ENCODE results near the gene CALHM3.
A peak's percentile ranks its signal among the peaks of the same experiment; 100 is the strongest.

The CALHM3 gene

DNA sequence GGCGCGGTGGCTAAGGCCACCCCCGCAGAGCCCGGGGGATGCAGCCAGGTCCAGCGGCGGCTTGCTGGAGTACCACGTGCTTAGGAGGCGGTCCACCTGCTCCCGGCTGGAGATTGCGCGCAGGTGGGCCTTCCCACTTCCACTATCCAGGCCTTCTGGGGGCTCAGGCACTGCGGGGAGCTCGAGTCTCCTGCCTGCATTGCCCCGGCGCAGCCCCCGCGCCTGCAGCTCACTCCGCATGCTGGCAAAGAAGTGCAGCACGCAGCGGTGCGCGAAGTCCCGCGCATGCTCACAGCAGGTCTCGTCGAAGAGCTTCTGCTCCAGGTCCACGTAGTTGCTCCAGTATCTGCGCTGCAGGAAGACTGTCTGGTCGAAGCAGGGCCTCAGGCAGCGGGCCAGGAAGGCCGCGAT, 5.8 kb downstream of the CALHM3 start:
- FAIRE-seq (no peak), DNase-seq (ENCODE audit: insufficient read length, low spot score) (no peak)
- no peak for TF ChIP-seq POLR2A (IDR thresholded peaks at IDR 0.05; ENCODE audit: low read depth, low read length)

DNA sequence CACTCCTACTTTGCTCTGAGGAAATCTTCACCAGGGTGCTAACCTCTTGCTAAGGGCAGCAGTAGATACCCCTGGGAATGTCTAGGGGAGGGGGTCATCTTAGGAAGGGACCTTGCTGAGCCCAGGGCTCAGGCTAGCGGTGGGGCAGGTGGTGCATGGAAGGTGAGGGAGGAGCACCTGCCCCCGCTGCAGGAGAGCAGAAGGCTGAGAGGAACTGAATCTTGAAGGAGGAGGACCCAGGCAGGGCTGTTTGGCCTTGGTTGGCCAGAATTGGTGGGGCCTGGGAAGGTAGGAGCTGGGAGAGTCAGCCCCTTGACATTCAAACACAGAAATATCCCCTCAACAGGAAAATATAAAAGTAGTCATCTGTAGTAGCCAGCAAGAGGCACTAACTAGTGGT, 7.0 kb downstream of the CALHM3 start:
- no peak for FAIRE-seq
- DNase-seq (ENCODE audit: insufficient read length, low spot score): no peak
- TF ChIP-seq POLR2A (IDR thresholded peaks at IDR 0.05; ENCODE audit: low read depth, low read length): no peak

DNA sequence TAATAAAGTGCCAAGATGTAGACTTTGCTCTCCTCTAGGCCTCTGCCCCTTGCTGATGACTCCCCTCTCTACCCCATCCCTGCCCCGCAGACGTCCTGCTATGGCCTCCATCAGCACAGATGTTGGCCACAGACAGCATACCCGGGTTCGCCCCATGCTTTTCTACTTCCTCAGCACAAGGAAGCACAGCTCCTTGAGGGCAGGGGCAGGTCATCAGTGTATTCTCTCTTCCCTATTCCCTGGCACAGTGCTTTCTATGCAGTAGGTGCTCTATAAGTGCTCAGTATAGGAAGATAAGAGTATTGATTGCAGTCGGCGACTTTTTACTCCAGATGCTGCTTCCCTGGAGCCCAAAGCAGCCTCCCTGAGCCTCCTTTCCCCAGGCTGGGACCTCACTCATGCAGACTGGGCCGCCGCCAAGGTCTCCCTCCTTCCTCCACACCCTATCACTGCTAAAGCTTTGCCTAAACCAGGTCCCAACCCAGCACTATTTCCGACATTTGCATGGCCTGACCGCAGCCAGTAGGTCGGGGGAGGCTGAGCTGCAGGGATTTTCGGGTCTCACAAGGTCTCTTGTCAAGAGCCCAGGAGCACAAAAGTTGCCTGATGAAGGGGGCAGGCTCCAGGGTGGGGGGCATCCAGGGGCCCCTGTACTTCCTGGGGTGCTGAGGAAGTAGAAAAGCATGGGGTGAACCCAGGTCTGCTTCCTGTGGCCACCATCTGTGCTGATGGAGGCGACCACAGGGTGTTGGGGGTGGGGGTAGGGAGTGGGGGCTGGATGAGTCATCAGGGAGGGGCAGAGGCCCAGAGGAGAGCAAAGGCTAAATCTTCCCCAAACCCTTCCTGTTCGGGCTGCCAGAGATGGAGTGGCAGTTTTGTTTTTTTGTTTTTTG, 8.0 kb downstream of the CALHM3 start:
- no peak for TF ChIP-seq POLR2A (IDR thresholded peaks at IDR 0.05; ENCODE audit: low read depth, low read length)
- FAIRE-seq: no peak

DNA sequence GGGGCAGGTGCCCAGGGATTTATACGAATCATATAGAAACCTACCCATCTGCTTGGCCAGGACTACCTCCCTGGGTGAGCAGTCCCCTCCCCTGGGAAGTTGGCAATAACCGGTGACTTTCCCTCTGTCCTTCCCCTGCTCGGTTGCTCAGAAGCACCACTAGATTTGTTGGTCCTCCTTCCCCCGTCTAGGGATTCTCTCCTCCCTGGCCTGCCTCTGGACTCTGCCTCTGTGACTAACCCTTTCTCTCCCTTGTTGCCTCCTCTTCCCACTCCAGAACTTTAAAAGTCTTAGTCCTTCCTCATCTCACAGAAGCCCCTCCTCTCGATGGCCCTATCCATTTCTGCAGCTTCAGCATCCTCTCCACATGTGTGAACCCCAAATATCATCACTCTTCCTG, 9.8 kb downstream of the CALHM3 start:
- FAIRE-seq: no peak
- DNase-seq (ENCODE audit: insufficient read length, low spot score): no peak
- TF ChIP-seq POLR2A (IDR thresholded peaks at IDR 0.05; ENCODE audit: low read depth, low read length): no peak

More for the DNA sequence above, 8.0 kb downstream of the CALHM3 start:
- peak; percentile 40 for DNase-seq (ENCODE audit: insufficient read length, low spot score)

DNA sequence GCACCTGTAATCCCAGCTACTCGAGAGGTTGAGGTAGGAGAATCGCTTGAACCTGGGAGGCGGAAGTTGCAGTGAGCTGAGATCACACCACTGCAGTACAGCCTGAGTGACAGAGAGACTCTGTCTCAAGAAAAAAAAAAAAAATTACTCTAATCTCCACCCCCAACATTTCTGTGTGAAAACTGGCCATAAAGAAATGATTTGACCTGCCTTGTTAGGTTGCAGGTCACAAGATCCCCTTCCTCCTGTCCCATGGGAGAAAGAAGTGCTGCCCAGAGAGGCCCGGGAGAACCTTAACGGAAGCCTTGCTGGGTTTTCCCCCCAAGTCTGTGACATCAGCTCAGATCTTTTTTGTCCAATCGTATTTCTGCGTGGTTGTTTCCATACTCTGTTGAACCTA, 11.6 kb downstream of the CALHM3 start:
- FAIRE-seq (no peak), DNase-seq (ENCODE audit: insufficient read length, low spot score) (no peak)
- no peak for TF ChIP-seq POLR2A (IDR thresholded peaks at IDR 0.05; ENCODE audit: low read depth, low read length)

DNA sequence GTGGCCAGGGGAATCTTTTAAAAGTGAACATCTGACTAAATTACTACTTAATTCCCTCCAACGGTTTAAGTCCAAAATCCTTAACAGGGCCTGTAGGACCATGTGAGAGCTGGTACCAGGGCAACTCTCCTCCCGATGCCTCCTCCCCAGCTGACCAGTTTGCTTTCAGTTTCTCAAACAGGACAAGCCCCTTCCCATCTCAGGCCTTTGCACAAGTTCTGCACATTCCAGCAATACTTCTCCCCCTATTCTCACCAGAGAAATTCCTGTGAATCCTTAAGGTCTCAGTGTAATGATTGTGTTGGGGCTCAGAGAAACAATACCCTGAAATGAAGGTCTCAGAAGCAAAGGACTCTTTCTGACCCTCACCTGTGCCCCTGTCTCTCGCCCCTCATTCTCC, 12.3 kb downstream of the CALHM3 start:
- FAIRE-seq (no peak), DNase-seq (ENCODE audit: insufficient read length, low spot score) (no peak)
- no peak for TF ChIP-seq POLR2A (IDR thresholded peaks at IDR 0.05; ENCODE audit: low read depth, low read length)

DNA sequence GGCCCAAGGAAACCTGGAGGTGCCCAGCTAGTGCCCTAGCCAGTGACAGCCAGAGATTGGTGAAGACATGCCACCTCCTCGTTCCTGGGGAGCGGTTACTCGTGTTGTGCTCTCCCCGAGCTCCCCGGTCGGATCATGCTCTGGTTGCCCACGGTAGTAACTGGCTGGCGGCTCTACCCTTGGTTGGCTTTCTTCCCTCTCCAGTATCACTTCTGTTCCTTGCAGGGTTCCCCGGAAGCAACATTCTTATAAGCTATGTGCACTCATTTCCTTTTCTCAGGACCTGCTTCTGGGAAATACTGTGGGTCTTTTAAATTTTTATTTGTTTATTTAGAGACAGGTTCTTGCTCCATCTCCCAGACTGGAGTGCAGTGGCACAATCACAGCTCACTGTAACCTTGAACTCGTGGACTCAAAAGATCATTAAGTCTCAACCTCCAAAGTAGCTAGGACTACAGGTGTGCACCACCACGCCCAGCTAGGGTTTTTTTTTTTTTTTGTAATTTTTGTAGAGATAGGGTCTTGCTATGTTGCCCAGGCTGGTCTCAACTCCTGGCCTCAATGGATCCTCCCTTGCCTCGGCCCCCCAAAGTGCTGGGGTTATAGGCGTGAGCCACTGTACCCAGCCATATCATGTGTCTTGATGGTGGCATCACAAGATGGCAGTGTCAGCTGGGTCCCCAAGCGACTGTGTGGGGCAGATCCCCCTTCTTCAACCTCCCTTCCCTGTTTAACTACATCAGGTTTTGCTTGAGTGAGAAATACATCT, 13.4 kb downstream of the CALHM3 start:
- FAIRE-seq (no peak), DNase-seq (ENCODE audit: insufficient read length, low spot score) (no peak)
- no peak for TF ChIP-seq POLR2A (IDR thresholded peaks at IDR 0.05; ENCODE audit: low read depth, low read length)

DNA sequence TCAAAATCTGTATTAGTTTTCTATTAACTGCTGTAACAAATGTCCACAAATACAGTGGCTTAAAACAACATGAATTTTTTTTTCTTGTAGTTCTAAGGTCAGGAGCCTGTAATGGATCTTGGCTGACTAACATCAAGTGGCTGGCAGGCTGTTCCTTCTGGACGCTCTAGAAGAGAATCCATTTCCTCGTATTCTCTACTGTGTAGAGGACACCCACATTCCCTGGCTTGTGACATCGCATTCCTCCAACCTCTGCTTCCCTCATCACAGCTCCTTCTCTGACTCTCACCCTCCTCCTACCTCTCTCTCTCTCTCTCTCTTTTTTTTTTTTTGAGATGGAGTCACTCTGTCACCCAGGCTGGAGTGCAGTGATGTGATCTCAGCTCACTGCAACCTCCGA, 15.5 kb downstream of the CALHM3 start:
- TF ChIP-seq POLR2A (IDR thresholded peaks at IDR 0.05; ENCODE audit: low read depth, low read length): no peak
- no peak for FAIRE-seq
- no peak for DNase-seq (ENCODE audit: insufficient read length, low spot score)

DNA sequence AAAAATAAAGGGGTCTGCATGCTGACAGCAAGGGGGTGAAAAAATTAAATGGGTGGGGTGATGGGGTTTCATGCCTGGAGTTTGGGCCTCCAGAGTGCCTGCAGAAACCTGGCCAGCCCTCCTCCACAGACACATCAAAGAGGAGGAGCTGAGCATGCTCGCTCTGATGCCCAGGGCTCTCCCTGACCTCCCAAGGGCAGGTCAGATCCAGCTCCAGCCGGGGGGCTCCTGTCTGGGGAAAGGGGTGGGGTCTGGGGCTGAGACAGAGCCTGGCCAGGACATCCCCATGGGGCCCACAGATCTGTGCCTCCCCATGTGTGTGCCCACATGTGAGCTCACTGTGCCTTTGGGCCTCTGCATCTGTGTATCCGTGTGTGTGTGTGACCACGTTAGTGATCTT, 19.4 kb downstream of the CALHM3 start:
- TF ChIP-seq POLR2A (IDR thresholded peaks at IDR 0.05; ENCODE audit: low read depth, low read length): no peak
- DNase-seq (ENCODE audit: insufficient read length, low spot score) (no peak), FAIRE-seq (no peak)

DNA sequence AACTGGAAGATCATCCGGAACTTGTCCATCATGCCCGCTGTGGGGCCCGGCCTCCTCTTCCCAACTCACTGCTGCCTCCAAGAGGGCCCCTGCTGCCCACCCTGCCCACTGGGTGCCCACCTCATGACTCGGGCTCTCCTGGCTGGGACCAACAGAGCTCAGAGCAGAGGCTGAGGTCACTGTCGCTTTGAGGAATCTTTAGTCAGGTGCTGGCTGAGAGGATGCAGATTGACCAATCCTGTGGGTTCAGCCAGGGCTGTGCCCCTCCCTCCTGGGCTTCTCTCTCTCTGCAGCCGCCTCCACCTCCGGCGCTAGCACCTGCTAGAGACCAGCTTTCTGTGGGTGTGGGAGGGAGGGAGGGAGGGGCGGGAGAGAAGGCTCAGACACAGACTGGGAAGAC, 20.3 kb downstream of the CALHM3 start, which contains the start of gene CALHM1:
Gene CALHM1 (minus strand): TSS at position 181 of the 400 bp plus-strand sequence. CDS start 149 bp downstream, at position 32.
- FAIRE-seq: no peak
- TF ChIP-seq POLR2A (IDR thresholded peaks at IDR 0.05; ENCODE audit: low read depth, low read length): no peak
- DNase-seq (ENCODE audit: insufficient read length, low spot score): no peak

DNA sequence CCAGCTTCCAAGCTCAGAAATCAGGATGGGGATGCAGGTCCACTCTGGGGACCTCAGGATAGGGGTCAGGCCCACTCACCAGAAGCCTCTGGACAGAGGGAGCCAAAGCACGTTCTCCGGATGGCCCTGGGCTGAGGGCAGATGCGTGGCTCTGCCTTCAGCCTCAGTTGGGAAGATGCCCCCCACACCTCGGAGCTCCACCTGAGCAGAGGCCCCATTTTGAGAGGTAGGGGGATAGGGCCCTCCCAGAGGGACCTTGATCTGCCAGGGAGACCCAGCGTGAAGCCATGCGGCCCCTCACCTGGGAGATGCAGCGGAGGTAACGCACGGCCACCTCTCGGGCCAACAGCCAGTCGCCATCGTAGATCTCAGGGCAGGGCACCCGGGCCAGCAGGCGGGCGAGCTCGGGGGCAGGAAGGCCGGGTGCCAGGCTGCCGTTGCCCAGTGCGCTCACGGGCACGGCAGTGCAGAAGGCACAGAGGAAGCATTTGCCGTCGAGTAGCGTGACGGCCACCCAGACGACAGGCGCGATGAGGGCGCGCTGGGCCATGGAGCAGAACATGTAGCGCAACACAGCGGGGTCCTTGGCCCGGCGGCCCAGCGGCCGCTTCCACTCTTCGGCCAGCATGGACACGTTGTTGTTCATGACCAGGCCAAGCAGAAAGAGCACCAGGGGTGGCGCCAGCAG, 21.0 kb downstream of the CALHM3 start:
- FAIRE-seq (no peak), DNase-seq (ENCODE audit: insufficient read length, low spot score) (no peak)
- no peak for TF ChIP-seq POLR2A (IDR thresholded peaks at IDR 0.05; ENCODE audit: low read depth, low read length)

DNA sequence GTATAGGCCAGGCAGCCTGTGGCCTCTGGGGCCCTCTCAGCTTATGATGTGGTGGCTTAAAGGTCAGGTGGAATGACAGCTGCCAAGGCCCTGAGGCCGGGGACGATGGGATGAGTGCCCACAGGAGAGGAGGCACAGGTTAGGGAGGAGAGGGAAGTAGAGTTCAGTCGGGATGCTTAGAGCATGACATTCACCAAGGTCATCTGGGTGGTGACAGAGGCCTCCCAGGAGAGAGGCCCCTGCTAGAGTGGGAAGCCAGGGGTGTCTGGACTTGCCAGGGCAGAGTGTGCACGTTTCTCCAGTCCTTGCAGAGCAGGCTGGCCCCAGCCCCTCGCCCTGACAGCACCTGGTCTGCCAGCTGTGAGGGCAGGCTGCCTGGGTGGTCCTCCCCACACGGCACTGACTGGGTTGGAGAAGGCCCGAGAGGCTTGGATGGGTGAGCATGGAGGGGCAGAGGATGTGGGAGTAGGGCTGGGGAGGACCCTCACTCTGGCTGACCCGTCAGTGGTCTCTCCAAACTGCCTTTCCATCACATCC, 21.8 kb downstream of the CALHM3 start:
- DNase-seq (ENCODE audit: insufficient read length, low spot score) (no peak), FAIRE-seq (no peak)
- no peak for TF ChIP-seq POLR2A (IDR thresholded peaks at IDR 0.05; ENCODE audit: low read depth, low read length)

DNA sequence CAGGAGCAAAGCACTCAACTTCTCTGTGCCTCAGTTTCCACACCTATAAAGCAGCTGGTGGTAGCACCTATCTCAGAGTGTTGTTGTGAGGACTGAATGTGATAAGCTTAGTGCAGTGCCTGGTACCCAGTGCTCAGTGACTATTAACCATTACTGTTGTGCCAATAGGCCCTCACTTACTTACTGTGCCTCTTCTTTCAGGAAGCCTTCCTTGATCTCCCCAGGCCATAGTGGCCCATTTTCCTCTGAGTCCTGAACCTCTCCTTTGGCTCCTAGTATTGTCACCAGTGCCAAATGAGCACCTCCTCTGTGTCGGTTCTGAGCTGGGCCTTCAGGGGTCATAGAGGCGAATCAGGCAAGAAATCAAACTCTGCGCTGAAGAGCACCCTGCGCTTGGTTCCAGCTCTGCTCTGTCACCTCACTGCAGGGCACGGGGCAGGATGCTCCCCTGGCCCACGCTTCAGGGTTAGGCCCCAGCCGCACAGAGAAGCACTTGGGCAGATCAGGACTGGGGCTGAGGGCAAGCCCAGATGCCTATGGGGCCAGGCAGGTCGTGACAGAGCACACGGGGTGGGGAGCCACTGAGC, 22.9 kb downstream of the CALHM3 start:
- FAIRE-seq (no peak), DNase-seq (ENCODE audit: insufficient read length, low spot score) (no peak)
- no peak for TF ChIP-seq POLR2A (IDR thresholded peaks at IDR 0.05; ENCODE audit: low read depth, low read length)

Data from H54 (cell line).